Heart right ventricle (tissue), 16 donors: Measurements from ENCODE around the gene RNF225. TPM values are rescaled to one million over a fixed set of nuclear protein-coding genes. Genes with fewer than 3 reads are reported as not detected.

Experiments used
- ATAC-seq, 8 donors: fragments of 200-7000 bp; cut with Tn5 transposase; one replicate each; pipeline ENCODE4 v1.9.1; 2020; ENCODE audit warnings: mild to moderate bottlenecking in 8 of 8, moderate library complexity in 8 of 8, moderate number of reproducible peaks in 1 of 8
- DNase-seq, 2 donors: peaks; one replicate each; pipeline ENCODE4 v3.0.0-alpha.2; 2020
- H3K27ac ChIP-seq, 10 donors: fragments of 200-600 bp; sonication (generic) in 2 of 10; one replicate each; pipeline versions ENCODE4 v1.5.0 to v1.8.0; 2020 to 2022; ENCODE audit warnings: mild to moderate bottlenecking in 3 of 10
- H3K27me3 ChIP-seq, 7 donors: fragments of 200-600 bp; one replicate each; pipeline ENCODE4 v1.8.0; 2021 to 2022; ENCODE audit warnings: mild to moderate bottlenecking in 2 of 7
- H3K36me3 ChIP-seq, 9 donors: fragments of 200-600 bp; sonication (generic) in 1 of 9; one replicate each; pipeline versions ENCODE4 v1.5.0 to v1.8.0; 2020 to 2022; ENCODE audit warnings: mild to moderate bottlenecking in 2 of 9
- H3K4me1 ChIP-seq, 9 donors: fragments of 200-600 bp; sonication (generic) in 1 of 9; one replicate each; pipeline versions ENCODE4 v1.5.0 to v1.8.0; 2020 to 2022; ENCODE audit warnings: mild to moderate bottlenecking in 4 of 9
- H3K4me3 ChIP-seq, 10 donors: fragments of 200-600 bp; sonication (generic) in 2 of 10; one replicate each; pipeline versions ENCODE4 v1.5.0 to v1.8.0; 2020 to 2022; ENCODE audit warnings: mild to moderate bottlenecking in 7 of 10, moderate library complexity in 2 of 10
- H3K9me3 ChIP-seq, 11 donors: fragments of 200-600 bp in 10 of 11; sonication (generic) in 2 of 11; one replicate each; pipeline versions ENCODE4 v1.5.0 to v1.8.0; 2013 to 2022; ENCODE audit warnings: mild to moderate bottlenecking in 2 of 11, control low read depth in 1 of 11, moderate library complexity in 1 of 11
- WGBS, 2 donors: extraction: QIAGEN DNeasy Blood & Tissue Kit; methylation state at CpG; one replicate each; pipeline ENCODE4 v1.1.7; 2013; ENCODE audit warnings: inconsistent platforms in 1 of 2; 5-methylcytosine and 5-hydroxymethylcytosine counted together
- intact Hi-C, 10 donors: fragments of 100-400 bp; cut with DNase I; formaldehyde crosslinking; loops; one replicate each; pipeline versions ENCODE4 v1.11.1 to v1.14.2; 2022
- polyA plus RNA-seq, 2 donors: library from polyadenylated mRNA; stranded (reverse); fragments of 200-250 nt; gene quantifications; one replicate each; pipeline ENCODE4 v1.2.3, GENCODE V29; 2013
- total RNA-seq, 10 donors: library from RNA; stranded (reverse); fragmentation: NEBNext Ultra II Directional in 3 of 10; extraction: Animal tissue kit (Norgen Biotek cat#: 25700) in 3 of 10; gene quantifications; one replicate each; pipeline versions ENCODE4 v1.2.1 to v1.2.4, GENCODE V29; 2021 to 2023
- TF ChIP-seq, protein P1 (sequence below), 9 donors: fragments of 200-600 bp; sonication (generic) in 2 of 9; IDR thresholded peaks; one replicate each; pipeline versions ENCODE4 v1.5.0 to v1.8.0; 2021 to 2022; ENCODE audit warnings: antibody characterized with exemption in 9 of 9, mild to moderate bottlenecking in 5 of 9, moderate library complexity in 1 of 9
- donor health status: Arrhythmogenic right ventricular cardiomyopathy.
- donor health status: ischemic (EF 13 %, LVEDD 7.1; RV severe dilation, severe dysfunction).
- donor health status: healthy with polysubstance abuse.
- donor health status: DM: no; HTN: yes; CAD: no.
- donor health status: DM: no; HTN: no; CAD: no.
- donor health status: ischemic (EF 25% LVEDD 6.9; RV normal size, moderate dysfunction).
- donor health status: ischemic (EF 25% LVEDD 5.7; RV mildly dilated, moderate dysfunction).
- donor health status: healthy.
- donor health status: DM: yes; HTN: yes; CAD: no.
- donor health status: Ischemic cardiomyopathy.
- donor health status: ischemic (EF 35%, LVEDD 5.7; RV mildly dilated, moderate dysfunction).
- donor health status: nonischemic (EF 11% LVEDD 7.7; RV severe dilation, severe dysfunction).
- donor health status: DM: yes; HTN: yes; CAD: no.
- donor health status: PGD.
- donor health status: ischemic (EF 29% LVEDD 5.4; RV normal size, mild dysfunction).
- donor health status: nonischemic (EF 23%, LVEDD 6.1; RV moderate dilation, normal function).

The RNF225 gene
- total and polyA plus RNA-seq, 12 donors: not detected

DNA sequence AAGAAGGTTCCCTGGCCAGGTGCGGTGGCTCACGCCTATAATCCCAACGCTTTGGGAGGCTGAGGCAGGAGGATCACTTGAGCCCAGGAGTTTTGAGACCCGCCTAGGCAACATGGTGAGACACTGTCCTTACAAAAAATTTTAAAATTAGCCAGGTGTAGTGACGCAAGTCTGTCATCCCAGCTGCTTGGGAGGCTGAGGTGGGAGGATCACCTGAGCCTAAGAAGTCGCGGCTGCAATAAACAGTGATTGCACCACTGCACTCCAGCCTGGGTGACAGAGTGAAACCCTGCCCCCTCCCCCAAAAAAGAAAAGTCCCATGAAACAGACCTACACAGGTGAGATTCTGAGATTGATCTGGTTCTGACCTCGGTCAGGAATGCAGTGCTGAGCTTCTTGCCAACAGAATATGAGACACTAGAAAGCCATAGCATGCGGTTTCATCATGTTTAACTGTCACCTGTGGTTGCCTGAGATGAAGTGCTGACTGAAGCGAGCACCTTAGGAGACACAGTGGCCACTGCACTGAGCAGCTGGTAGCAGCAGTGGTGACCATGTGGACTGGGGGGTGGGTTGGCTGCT is 40.1 kb upstream of the RNF225 start:
- TF ChIP-seq, protein P1, sequence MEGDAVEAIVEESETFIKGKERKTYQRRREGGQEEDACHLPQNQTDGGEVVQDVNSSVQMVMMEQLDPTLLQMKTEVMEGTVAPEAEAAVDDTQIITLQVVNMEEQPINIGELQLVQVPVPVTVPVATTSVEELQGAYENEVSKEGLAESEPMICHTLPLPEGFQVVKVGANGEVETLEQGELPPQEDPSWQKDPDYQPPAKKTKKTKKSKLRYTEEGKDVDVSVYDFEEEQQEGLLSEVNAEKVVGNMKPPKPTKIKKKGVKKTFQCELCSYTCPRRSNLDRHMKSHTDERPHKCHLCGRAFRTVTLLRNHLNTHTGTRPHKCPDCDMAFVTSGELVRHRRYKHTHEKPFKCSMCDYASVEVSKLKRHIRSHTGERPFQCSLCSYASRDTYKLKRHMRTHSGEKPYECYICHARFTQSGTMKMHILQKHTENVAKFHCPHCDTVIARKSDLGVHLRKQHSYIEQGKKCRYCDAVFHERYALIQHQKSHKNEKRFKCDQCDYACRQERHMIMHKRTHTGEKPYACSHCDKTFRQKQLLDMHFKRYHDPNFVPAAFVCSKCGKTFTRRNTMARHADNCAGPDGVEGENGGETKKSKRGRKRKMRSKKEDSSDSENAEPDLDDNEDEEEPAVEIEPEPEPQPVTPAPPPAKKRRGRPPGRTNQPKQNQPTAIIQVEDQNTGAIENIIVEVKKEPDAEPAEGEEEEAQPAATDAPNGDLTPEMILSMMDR (IDR thresholded peaks at IDR 0.05): no peak
- Histone ChIP-seq H3K4me3 (peak overlapping the region in 4 of 10 donors; percentile 55 to 61 (median 58)), H3K4me1 (peaks cover 4 to 37% (median 26%) of the 10 kb centered on the region in 9 donors), H3K27me3 (peaks cover 6 to 65% (median 41%) of the 10 kb centered on the region in 7 donors), H3K9me3 (no peaks in the 10 kb centered on the region), H3K36me3 (peaks cover 0 to 3% (median 0%) of the 10 kb centered on the region in 9 donors), H3K27ac (no peak overlapping the region)
- WGBS, 2 donors: 93 to 95% methylated on average over 10 of the region's 10 CpGs
- ATAC-seq (no peak), DNase-seq (no peak)
- intact Hi-C loops: no loop called here

DNA sequence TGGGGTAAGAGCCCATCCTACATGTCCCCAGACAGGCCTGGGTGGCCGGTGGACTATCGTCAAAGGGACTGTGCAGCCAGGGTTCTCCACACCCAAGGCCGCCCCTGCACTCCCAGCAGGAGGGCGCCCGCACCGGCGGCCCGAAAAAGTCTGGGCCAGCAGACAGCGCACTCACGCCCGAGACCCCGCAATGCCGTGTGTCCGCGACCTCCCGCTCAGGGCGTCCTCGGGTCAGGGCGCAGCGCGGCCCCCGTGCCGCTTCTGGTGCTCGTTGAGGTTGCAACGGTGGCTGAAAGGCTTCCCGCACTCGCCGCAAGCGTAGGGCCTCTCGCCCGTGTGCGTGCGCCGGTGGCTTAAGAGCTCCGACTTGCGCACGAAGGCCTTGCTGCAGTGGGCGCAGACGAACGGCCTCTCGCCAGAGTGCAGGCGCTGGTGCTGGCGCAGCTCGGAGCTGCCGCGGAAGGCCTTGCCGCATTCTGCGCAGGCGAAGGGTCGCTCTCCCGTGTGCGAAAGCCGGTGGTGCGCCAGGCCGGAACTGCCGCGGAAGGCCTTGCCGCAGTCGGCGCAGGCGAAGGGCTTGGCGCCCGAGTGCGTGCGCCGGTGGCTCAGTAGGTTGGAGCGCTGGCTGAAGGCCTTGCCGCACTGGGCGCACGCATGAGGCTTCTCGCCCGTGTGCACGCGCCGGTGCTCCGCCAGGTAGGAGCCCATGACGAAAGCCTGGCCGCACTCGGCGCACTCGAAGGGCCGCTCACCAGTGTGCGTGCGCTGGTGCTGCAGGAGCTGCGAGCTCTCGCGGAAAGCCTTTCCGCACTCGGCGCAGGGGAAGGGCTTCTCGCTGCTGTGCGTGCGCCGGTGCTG is 39.3 kb upstream of the RNF225 start:
- Histone ChIP-seq H3K4me3 (peak overlapping the region; percentile 36 to 61 (median 50)), H3K9me3 (no peaks in the 10 kb centered on the region), H3K27me3 (peaks cover 6 to 57% (median 34%) of the 10 kb centered on the region in 7 donors), H3K36me3 (no peaks in the 10 kb centered on the region), H3K4me1 (peaks cover 0 to 29% (median 21%) of the 10 kb centered on the region in 9 donors), H3K27ac (peak overlapping the region in 4 of 10 donors; percentile 12 to 34 (median 32))
- TF ChIP-seq, protein P1 (IDR thresholded peaks at IDR 0.05): no peak
- WGBS, 2 donors: 6 to 7% methylated on average over 94 of the region's 94 CpGs
- no peak for DNase-seq
- intact Hi-C loops: no loop called here
- ATAC-seq: peak; percentile 16 to 42 (median 32)

DNA sequence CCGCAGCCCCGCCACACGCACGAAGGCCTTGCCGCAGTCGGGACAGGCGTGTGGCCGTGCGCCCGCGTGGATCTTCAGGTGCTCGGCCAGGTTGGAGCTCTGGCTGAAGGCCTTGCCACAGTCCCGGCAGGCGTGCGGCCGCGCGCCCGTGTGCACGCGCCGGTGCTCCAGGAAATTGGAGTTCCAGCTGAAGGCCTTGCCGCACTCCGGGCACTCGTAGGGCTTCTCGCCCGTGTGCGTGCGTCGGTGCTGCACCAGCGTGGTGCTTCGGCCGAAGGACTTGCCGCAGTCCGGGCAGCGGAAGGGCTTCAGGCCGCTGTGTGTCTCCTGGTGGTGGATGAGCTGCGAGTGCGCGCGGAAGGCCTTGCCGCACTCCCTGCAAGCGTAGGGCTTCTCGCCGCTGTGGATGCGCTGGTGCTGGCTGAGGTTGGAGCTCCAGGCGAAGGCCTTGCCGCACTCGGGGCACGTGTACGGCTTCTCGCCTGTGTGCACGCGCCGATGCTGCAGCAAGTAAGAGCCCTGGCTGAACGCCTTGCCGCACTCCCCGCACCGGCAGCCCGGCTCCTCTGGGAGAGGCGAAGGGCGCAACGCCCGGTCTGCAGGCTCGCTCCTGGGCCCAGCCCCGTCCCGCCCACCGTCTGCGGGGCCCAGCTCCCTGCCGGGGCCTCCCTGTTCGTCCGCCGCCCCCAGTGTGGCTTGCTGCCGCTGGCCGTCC is 38.5 kb upstream of the RNF225 start:
- Histone ChIP-seq H3K27me3 (peaks cover 6 to 49% (median 29%) of the 10 kb centered on the region in 7 donors), H3K4me3 (peak overlapping the region; percentile 36 to 61 (median 50)), H3K27ac (peak overlapping the region in 3 of 10 donors; percentile 12 to 34 (median 31)), H3K4me1 (peaks cover 3 to 36% (median 27%) of the 10 kb centered on the region in 9 donors), H3K9me3 (no peaks in the 10 kb centered on the region), H3K36me3 (no peaks in the 10 kb centered on the region)
- ATAC-seq: peak in 6 of 8 donors; percentile 3 to 12 (median 8)
- no peak for DNase-seq
- TF ChIP-seq, protein P1 (IDR thresholded peaks at IDR 0.05): no peak
- intact Hi-C loops: no loop called here
- WGBS, 2 donors: 13 to 15% methylated on average over 73 to 75 of the region's 75 CpGs
